ENCODE data around the gene WIPF2.
A peak's percentile ranks its signal among the peaks of the same experiment; 100 is the strongest.

Gene WIPF2

GRCh38 chr17:40284085-40284713 lies 65.1 kb downstream of the WIPF2 start:
- no peak overlapping the region for H3K4me3 ChIP-seq (ENCODE audit: low read depth, low read length)
- peaks cover 7% of the 10 kb centered on the region for H3K36me3 ChIP-seq
- no peaks in the 10 kb centered on the region for H3K27me3 ChIP-seq
- no peaks in the 10 kb centered on the region for H3K9me3 ChIP-seq
- DNase-seq: no peak
- H3K4me1 ChIP-seq: no peaks in the 10 kb centered on the region
- TF ChIP-seq CTCF (IDR thresholded peaks at IDR 0.05; ENCODE audit: low read depth, low read length): 0 out of 2 replicates have a peak, but pooled peaks have one; percentile 14

GRCh38 chr17:40286473-40286872 lies 67.4 kb downstream of the WIPF2 start:
- Histone ChIP-seq H3K36me3 (peaks cover 9% of the 10 kb centered on the region), H3K4me1 (no peaks in the 10 kb centered on the region), H3K9me3 (no peaks in the 10 kb centered on the region), H3K27me3 (no peaks in the 10 kb centered on the region), H3K4me3 (ENCODE audit: low read depth, low read length) (no peak overlapping the region)
- DNase-seq: no peak
- TF ChIP-seq CTCF (IDR thresholded peaks at IDR 0.05; ENCODE audit: low read depth, low read length): no peak

- H3K27me3 ChIP-seq: no peaks in the 10 kb centered on the region
- no peaks in the 10 kb centered on the region for H3K4me1 ChIP-seq
- H3K36me3 ChIP-seq: peaks cover 16% of the 10 kb centered on the region
- TF ChIP-seq CTCF (IDR thresholded peaks at IDR 0.05; ENCODE audit: low read depth, low read length): no peak
- no peak for DNase-seq
- H3K4me3 ChIP-seq (ENCODE audit: low read depth, low read length): peak overlapping the region; percentile 38
- H3K9me3 ChIP-seq: no peaks in the 10 kb centered on the region
These were observed 68.0 kb downstream of the WIPF2 start for GRCh38 chr17:40287159-40287493.

- peak within 1 kb of the TSS; percentile 89 for H3K4me3 ChIP-seq (ENCODE audit: low read depth, low read length)
- peaks cover 21% of the 10 kb centered on the region for H3K36me3 ChIP-seq
- no peaks in the 10 kb centered on the region for H3K4me1 ChIP-seq
- no peaks in the 10 kb centered on the region for H3K9me3 ChIP-seq
- peak; percentile 99 for DNase-seq
- H3K27me3 ChIP-seq: no peaks in the 10 kb centered on the region
- TF ChIP-seq CTCF (IDR thresholded peaks at IDR 0.05; ENCODE audit: low read depth, low read length): no peak
These were observed 68.6 kb downstream of the WIPF2 start, which contains the start of gene CDC6 for GRCh38 chr17:40287494-40288369. Gene CDC6, plus strand, starts transcription at chr17:40287879. Its CDS starts 1,542 bp downstream, at chr17:40289421.

GRCh38 chr17:40290629-40291280 lies 71.7 kb downstream of the WIPF2 start:
- H3K27me3 ChIP-seq: no peaks in the 10 kb centered on the region
- no peaks in the 10 kb centered on the region for H3K9me3 ChIP-seq
- peak; percentile 75 for TF ChIP-seq CTCF (IDR thresholded peaks at IDR 0.05; ENCODE audit: low read depth, low read length)
- H3K4me1 ChIP-seq: no peaks in the 10 kb centered on the region
- H3K4me3 ChIP-seq (ENCODE audit: low read depth, low read length): no peak overlapping the region
- peak; percentile 74 for DNase-seq
- peaks cover 50% of the 10 kb centered on the region for H3K36me3 ChIP-seq
